ENCODE results near the gene MNDA. TPM values are rescaled to one million over a fixed set of nuclear protein-coding genes. Genes with fewer than 3 reads are reported as not detected.

Gene MNDA
- total and polyA plus RNA-seq, 2 of the 8 experiments (the other 6 are each of a cell fraction or from before 2014, with no cell fraction given), result not detected

DNA sequence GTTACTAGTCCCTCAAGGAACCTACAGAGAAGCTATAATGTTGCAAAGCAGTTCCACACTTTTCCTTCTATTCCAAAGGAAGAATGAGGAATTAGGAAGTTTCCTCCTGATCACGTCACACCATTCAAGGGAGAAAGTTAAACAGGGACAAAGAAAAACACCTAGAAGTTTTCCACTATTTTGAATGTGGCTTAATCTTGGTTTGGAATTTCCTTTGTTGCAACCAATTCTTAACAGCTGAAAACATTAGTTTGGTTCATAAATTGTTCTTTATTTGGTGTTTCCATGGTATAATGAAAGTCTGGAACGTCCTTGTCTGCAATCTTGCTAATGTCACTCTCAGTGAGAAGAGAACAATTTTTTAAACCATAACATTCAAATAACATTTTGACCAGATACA, 8.4 kb downstream of the MNDA start (continued):
- TF ChIP-seq, protein P1, sequence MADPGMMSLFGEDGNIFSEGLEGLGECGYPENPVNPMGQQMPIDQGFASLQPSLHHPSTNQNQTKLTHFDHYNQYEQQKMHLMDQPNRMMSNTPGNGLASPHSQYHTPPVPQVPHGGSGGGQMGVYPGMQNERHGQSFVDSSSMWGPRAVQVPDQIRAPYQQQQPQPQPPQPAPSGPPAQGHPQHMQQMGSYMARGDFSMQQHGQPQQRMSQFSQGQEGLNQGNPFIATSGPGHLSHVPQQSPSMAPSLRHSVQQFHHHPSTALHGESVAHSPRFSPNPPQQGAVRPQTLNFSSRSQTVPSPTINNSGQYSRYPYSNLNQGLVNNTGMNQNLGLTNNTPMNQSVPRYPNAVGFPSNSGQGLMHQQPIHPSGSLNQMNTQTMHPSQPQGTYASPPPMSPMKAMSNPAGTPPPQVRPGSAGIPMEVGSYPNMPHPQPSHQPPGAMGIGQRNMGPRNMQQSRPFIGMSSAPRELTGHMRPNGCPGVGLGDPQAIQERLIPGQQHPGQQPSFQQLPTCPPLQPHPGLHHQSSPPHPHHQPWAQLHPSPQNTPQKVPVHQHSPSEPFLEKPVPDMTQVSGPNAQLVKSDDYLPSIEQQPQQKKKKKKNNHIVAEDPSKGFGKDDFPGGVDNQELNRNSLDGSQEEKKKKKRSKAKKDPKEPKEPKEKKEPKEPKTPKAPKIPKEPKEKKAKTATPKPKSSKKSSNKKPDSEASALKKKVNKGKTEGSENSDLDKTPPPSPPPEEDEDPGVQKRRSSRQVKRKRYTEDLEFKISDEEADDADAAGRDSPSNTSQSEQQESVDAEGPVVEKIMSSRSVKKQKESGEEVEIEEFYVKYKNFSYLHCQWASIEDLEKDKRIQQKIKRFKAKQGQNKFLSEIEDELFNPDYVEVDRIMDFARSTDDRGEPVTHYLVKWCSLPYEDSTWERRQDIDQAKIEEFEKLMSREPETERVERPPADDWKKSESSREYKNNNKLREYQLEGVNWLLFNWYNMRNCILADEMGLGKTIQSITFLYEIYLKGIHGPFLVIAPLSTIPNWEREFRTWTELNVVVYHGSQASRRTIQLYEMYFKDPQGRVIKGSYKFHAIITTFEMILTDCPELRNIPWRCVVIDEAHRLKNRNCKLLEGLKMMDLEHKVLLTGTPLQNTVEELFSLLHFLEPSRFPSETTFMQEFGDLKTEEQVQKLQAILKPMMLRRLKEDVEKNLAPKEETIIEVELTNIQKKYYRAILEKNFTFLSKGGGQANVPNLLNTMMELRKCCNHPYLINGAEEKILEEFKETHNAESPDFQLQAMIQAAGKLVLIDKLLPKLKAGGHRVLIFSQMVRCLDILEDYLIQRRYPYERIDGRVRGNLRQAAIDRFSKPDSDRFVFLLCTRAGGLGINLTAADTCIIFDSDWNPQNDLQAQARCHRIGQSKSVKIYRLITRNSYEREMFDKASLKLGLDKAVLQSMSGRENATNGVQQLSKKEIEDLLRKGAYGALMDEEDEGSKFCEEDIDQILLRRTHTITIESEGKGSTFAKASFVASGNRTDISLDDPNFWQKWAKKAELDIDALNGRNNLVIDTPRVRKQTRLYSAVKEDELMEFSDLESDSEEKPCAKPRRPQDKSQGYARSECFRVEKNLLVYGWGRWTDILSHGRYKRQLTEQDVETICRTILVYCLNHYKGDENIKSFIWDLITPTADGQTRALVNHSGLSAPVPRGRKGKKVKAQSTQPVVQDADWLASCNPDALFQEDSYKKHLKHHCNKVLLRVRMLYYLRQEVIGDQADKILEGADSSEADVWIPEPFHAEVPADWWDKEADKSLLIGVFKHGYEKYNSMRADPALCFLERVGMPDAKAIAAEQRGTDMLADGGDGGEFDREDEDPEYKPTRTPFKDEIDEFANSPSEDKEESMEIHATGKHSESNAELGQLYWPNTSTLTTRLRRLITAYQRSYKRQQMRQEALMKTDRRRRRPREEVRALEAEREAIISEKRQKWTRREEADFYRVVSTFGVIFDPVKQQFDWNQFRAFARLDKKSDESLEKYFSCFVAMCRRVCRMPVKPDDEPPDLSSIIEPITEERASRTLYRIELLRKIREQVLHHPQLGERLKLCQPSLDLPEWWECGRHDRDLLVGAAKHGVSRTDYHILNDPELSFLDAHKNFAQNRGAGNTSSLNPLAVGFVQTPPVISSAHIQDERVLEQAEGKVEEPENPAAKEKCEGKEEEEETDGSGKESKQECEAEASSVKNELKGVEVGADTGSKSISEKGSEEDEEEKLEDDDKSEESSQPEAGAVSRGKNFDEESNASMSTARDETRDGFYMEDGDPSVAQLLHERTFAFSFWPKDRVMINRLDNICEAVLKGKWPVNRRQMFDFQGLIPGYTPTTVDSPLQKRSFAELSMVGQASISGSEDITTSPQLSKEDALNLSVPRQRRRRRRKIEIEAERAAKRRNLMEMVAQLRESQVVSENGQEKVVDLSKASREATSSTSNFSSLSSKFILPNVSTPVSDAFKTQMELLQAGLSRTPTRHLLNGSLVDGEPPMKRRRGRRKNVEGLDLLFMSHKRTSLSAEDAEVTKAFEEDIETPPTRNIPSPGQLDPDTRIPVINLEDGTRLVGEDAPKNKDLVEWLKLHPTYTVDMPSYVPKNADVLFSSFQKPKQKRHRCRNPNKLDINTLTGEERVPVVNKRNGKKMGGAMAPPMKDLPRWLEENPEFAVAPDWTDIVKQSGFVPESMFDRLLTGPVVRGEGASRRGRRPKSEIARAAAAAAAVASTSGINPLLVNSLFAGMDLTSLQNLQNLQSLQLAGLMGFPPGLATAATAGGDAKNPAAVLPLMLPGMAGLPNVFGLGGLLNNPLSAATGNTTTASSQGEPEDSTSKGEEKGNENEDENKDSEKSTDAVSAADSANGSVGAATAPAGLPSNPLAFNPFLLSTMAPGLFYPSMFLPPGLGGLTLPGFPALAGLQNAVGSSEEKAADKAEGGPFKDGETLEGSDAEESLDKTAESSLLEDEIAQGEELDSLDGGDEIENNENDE (IDR thresholded peaks at IDR 0.05; ENCODE audit: insufficient replicate concordance, low read length), result no peak
- TF ChIP-seq CHD2 (IDR thresholded peaks at IDR 0.05; ENCODE audit: low read length) (no peak), NRF1 (IDR thresholded peaks at IDR 0.05; ENCODE audit: low read depth, low read length) (no peak), RBBP5 (IDR thresholded peaks at IDR 0.05; ENCODE audit: borderline replicate concordance, low read depth, low read length) (no peak), BCL11A (IDR thresholded peaks at IDR 0.05; ENCODE audit: low read depth in 2 of 2, low read length in 2 of 2) (no peak), TCF12 (IDR thresholded peaks at IDR 0.05; ENCODE audit: low read depth, low read length) (no peak), CTBP2 (IDR thresholded peaks at IDR 0.05; ENCODE audit: borderline replicate concordance, insufficient read depth, insufficient read length, low read length) (no peak), CREB1 (IDR thresholded peaks at IDR 0.05) (no peak), RXRA (IDR thresholded peaks at IDR 0.05; ENCODE audit: insufficient read depth, low read depth, low read length) (no peak)
- TF ChIP-seq, protein P2, sequence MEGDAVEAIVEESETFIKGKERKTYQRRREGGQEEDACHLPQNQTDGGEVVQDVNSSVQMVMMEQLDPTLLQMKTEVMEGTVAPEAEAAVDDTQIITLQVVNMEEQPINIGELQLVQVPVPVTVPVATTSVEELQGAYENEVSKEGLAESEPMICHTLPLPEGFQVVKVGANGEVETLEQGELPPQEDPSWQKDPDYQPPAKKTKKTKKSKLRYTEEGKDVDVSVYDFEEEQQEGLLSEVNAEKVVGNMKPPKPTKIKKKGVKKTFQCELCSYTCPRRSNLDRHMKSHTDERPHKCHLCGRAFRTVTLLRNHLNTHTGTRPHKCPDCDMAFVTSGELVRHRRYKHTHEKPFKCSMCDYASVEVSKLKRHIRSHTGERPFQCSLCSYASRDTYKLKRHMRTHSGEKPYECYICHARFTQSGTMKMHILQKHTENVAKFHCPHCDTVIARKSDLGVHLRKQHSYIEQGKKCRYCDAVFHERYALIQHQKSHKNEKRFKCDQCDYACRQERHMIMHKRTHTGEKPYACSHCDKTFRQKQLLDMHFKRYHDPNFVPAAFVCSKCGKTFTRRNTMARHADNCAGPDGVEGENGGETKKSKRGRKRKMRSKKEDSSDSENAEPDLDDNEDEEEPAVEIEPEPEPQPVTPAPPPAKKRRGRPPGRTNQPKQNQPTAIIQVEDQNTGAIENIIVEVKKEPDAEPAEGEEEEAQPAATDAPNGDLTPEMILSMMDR (IDR thresholded peaks at IDR 0.05; ENCODE audit: control extremely low read depth in 1 of 3, insufficient read depth in 1 of 3, low read depth in 1 of 3, low read length in 3 of 3), result no peak
